Heart left ventricle (tissue), 16 donors: ENCODE measurements around the gene SNX4. TPM values are rescaled to one million over a fixed set of nuclear protein-coding genes. Genes with fewer than 3 reads are reported as not detected.

Source experiments
- ATAC-seq, 4 donors: fragments of 200-7000 bp; cut with Tn5 transposase; one replicate each; pipeline ENCODE4 v1.9.1; 2020 to 2022; ENCODE audit warnings: moderate library complexity in 4 of 4, mild to moderate bottlenecking in 3 of 4, moderate number of reproducible peaks in 1 of 4
- DNase-seq, 5 donors: peaks; one replicate each; pipeline ENCODE4 v3.0.0-alpha.2; 2020
- H3K27ac ChIP-seq, 12 donors: fragments of 200-600 bp; sonication (generic) in 4 of 12; one replicate each; pipeline versions ENCODE4 v1.5.0 to v1.8.0; 2016 to 2022; ENCODE audit warnings: mild to moderate bottlenecking in 2 of 12
- H3K27me3 ChIP-seq, 9 donors: fragments of 200-600 bp; sonication (generic) in 2 of 9; one replicate each; pipeline versions ENCODE4 v1.5.1 to v1.8.0; 2016 to 2022; ENCODE audit warnings: mild to moderate bottlenecking in 3 of 9
- H3K36me3 ChIP-seq, 9 donors: fragments of 200-600 bp; sonication (generic) in 2 of 9; one replicate each; pipeline versions ENCODE4 v1.5.0 to v1.8.0; 2018 to 2022; ENCODE audit warnings: mild to moderate bottlenecking in 2 of 9
- H3K4me1 ChIP-seq, 12 donors: fragments of 200-600 bp; sonication (generic) in 4 of 12; one replicate each; pipeline versions ENCODE4 v1.5.0 to v1.8.0; 2016 to 2022; ENCODE audit warnings: mild to moderate bottlenecking in 3 of 12
- H3K4me3 ChIP-seq, 12 donors: fragments of 200-600 bp; sonication (generic) in 4 of 12; one replicate each; pipeline versions ENCODE4 v1.5.0 to v1.8.0; 2017 to 2022; ENCODE audit warnings: mild to moderate bottlenecking in 9 of 12, moderate library complexity in 4 of 12
- H3K9me3 ChIP-seq, 12 donors: fragments of 200-600 bp; sonication (generic) in 4 of 12; one replicate each; pipeline versions ENCODE4 v1.5.0 to v1.8.0; 2016 to 2022; ENCODE audit warnings: mild to moderate bottlenecking in 1 of 12
- CTCF ChIP-seq, 12 donors: fragments of 200-600 bp; sonication (generic) in 4 of 12; IDR thresholded peaks; one replicate each; pipeline versions ENCODE4 v1.5.0 to v1.8.0; 2018 to 2022; ENCODE audit warnings: antibody characterized with exemption in 12 of 12, mild to moderate bottlenecking in 5 of 12
- POLR2A ChIP-seq, 2 donors: fragments of 450-650 bp; IDR thresholded peaks; one replicate each; pipeline ENCODE4 v1.6.1; 2017; ENCODE audit warnings: antibody characterized with exemption in 2 of 2, mild to moderate bottlenecking in 2 of 2, moderate library complexity in 2 of 2
- WGBS, 4 donors: extraction: QIAGEN DNeasy Blood & Tissue Kit in 2 of 4; methylation state at CpG; one replicate each; pipeline versions ENCODE4 v1.1.5 to v1.1.7; 2013 to 2018; 5-methylcytosine and 5-hydroxymethylcytosine counted together
- intact Hi-C, 10 donors: fragments of 100-400 bp; cut with DNase I; formaldehyde crosslinking; loops; one replicate each; pipeline versions ENCODE4 v1.11.1 to v1.14.2; 2022
- long read RNA-seq, 3 donors: library from polyadenylated mRNA; unstranded; transcript quantifications; one replicate each; pipeline ENCODE4 v2.0.0, GENCODE V29; 2020 to 2021
- polyA plus RNA-seq, 2 donors: library from polyadenylated mRNA; stranded (reverse); fragments of 200-250 nt; gene quantifications; one replicate each; pipeline ENCODE4 v1.2.3, GENCODE V29; 2013
- total RNA-seq, 9 donors: library from RNA; depleted of rRNA in 2 of 9; stranded (reverse); fragments of >200 nt in 2 of 9; fragmentation: NEBNext Ultra II Directional in 3 of 9; extraction: Animal tissue kit (Norgen Biotek cat#: 25700) in 3 of 9; gene quantifications; one replicate each; pipeline versions ENCODE4 v1.1.0 to v1.2.4, GENCODE V29; 2016 to 2023
- donor health status: ischemic (EF 13 %, LVEDD 7.1; RV severe dilation, severe dysfunction).
- donor health status: healthy with polysubstance abuse.
- donor health status: DM: no; HTN: yes; CAD: no.
- donor health status: DM: no; HTN: no; CAD: no.
- donor health status: ischemic (EF 25% LVEDD 6.9; RV normal size, moderate dysfunction).
- donor health status: ischemic (EF 25% LVEDD 5.7; RV mildly dilated, moderate dysfunction).
- donor health status: healthy.
- donor health status: DM: yes; HTN: yes; CAD: no.
- donor health status: ischemic (EF 35%, LVEDD 5.7; RV mildly dilated, moderate dysfunction).
- donor health status: nonischemic (EF 11% LVEDD 7.7; RV severe dilation, severe dysfunction).
- donor health status: DM: yes; HTN: yes; CAD: no.
- donor health status: PGD.
- donor health status: ischemic (EF 29% LVEDD 5.4; RV normal size, mild dysfunction).
- donor health status: nonischemic (EF 23%, LVEDD 6.1; RV moderate dilation, normal function).

The SNX4 gene
- total RNA-seq (10 to 100 TPM; 17.1 to 33.8 (median 23.1) TPM), polyA plus RNA-seq (10 to 100 TPM in 1 of 2 donors, 1 to 10 TPM in 1; 9.8 to 33.5 TPM)
- long read RNA-seq, donor 1, transcript SNX4-201 (14 exons, 2,513 nt), result major isoform, 31 of 42 reads
- long read RNA-seq, donor 1, partial matches to known transcripts, result 1 of 42 reads
- long read RNA-seq, donor 1, other reads (novel, unspliced or antisense), result 9 of 42 reads
- long read RNA-seq, donor 2, transcript SNX4-201 (14 exons, 2,513 nt), result major isoform, 132 of 169 reads
- long read RNA-seq, donor 2, partial matches to known transcripts, result 8 of 169 reads
- long read RNA-seq, donor 2, other reads (novel, unspliced or antisense), result 29 of 169 reads
- long read RNA-seq, donor 3, transcript SNX4-201 (14 exons, 2,513 nt), result major isoform, 42 of 50 reads
- long read RNA-seq, donor 3, partial matches to known transcripts, result 1 of 50 reads
- long read RNA-seq, donor 3, other reads (novel, unspliced or antisense), result 7 of 50 reads

GRCh38 chr3:125519678-125520562, at the start of gene SNX4:
SNX4 (minus strand) TSS chr3:125520202; CDS start chr3:125520172, 30 bp downstream.
- Histone ChIP-seq H3K4me3 (peak within 1 kb of the TSS; percentile 71 to 95 (median 84)), H3K4me1 (peaks cover 0 to 29% (median 18%) of the 10 kb centered on the region in 12 donors), H3K9me3 (no peaks in the 10 kb centered on the region), H3K36me3 (peaks cover 0 to 30% (median 15%) of the 10 kb centered on the region in 9 donors), H3K27me3 (no peaks in the 10 kb centered on the region), H3K27ac (peak within 1 kb of the TSS; percentile 35 to 92 (median 82))
- intact Hi-C loops, result no loop called here
- 0 to 1% (median 0%) methylated on average over 29 to 65 of the region's 65 CpGs for WGBS, 4 donors
- TF ChIP-seq CTCF (IDR thresholded peaks at IDR 0.05) (no peak), POLR2A (IDR thresholded peaks at IDR 0.05) (peak; percentile 45 to 81)
- DNase-seq (peak; percentile 95 to 98 (median 97)), ATAC-seq (peak; percentile 99)

GRCh38 chr3:125556314-125556713, 36.3 kb upstream of the SNX4 start:
- H3K36me3 ChIP-seq, result peaks cover 0 to 85% (median 70%) of the 10 kb centered on the region in 9 donors

GRCh38 chr3:125552401-125552800, 32.4 kb upstream of the SNX4 start:
- no peak overlapping the region for H3K4me3 ChIP-seq
- H3K27me3 ChIP-seq, result no peaks in the 10 kb centered on the region
- ATAC-seq (no peak), DNase-seq (no peak)
- no peaks in the 10 kb centered on the region for H3K9me3 ChIP-seq
- H3K27ac ChIP-seq, result no peak overlapping the region
- intact Hi-C loops, result no loop called here
- H3K4me1 ChIP-seq, result no peaks in the 10 kb centered on the region
- TF ChIP-seq POLR2A (IDR thresholded peaks at IDR 0.05), result no peak
- TF ChIP-seq CTCF (IDR thresholded peaks at IDR 0.05), result no peak
- 90 to 97% (median 95%) methylated on average over 4 of the region's 4 CpGs for WGBS, 4 donors
- peaks cover 0 to 76% (median 44%) of the 10 kb centered on the region in 9 donors for H3K36me3 ChIP-seq

More at GRCh38 chr3:125556314-125556713, 36.3 kb upstream of the SNX4 start:
- Histone ChIP-seq H3K4me3 (no peak overlapping the region), H3K4me1 (no peaks in the 10 kb centered on the region), H3K27me3 (no peaks in the 10 kb centered on the region), H3K9me3 (no peaks in the 10 kb centered on the region), H3K27ac (no peak overlapping the region)
- no peak for TF ChIP-seq CTCF (IDR thresholded peaks at IDR 0.05)
- TF ChIP-seq POLR2A (IDR thresholded peaks at IDR 0.05), result no peak
- intact Hi-C loops, result no loop called here
- DNase-seq (no peak), ATAC-seq (no peak)
- 92 to 98% (median 97%) methylated on average over 1 of the region's 1 CpG for WGBS, 4 donors

- H3K27ac ChIP-seq, result no peak overlapping the region
- no peaks in the 10 kb centered on the region for H3K4me1 ChIP-seq
- ATAC-seq, result no peak
- no peak overlapping the region for H3K4me3 ChIP-seq
- H3K36me3 ChIP-seq, result peaks cover 0 to 53% (median 42%) of the 10 kb centered on the region in 9 donors
- no peaks in the 10 kb centered on the region for H3K27me3 ChIP-seq
- intact Hi-C loops, result no loop called here
- no peaks in the 10 kb centered on the region for H3K9me3 ChIP-seq
- DNase-seq, result no peak
- no peak for TF ChIP-seq POLR2A (IDR thresholded peaks at IDR 0.05)
- no peak for TF ChIP-seq CTCF (IDR thresholded peaks at IDR 0.05)
Measured at GRCh38 chr3:125528920-125529319, 8.9 kb upstream of the SNX4 start.
